ENCODE measurements around the gene RTL9. TPM values are rescaled to one million over a fixed set of nuclear protein-coding genes. Genes with fewer than 3 reads are reported as not detected.
"Not testable (repeated sequence)": the region's sequence is repeated elsewhere in the genome, so short reads cannot be mapped to it uniquely, and the experiment has no call there.

RTL9 gene
- total and polyA plus RNA-seq, 2 of the 13 experiments (the other 11 are each of a cell fraction or from before 2014, with no cell fraction given) = 0.01 to 0.02 TPM

DNA sequence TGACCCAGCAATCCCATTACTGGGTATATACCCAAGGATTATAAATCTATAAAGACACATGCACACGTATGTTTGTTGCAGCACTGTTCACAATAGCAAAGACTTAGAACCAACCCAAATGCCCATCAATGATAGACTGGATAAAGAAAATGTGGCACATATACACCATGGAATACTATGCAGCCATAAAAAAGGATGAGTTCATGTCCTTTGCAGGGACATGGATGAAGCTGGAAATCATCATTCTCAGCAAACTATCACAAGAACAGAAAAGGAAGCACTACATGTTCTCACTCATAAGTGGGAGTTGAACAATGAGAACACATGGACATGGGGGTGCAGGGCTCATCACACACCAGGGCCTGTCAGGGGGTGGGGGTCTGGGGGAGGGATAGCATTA is 25.2 kb upstream of the RTL9 start:
- 0% methylated on average over 1 of the region's 1 CpG for WGBS (ENCODE audit: low lambda C conversion rate)
- not testable (repeated sequence) for FAIRE-seq; BruUV-seq (replicated peaks)

DNA sequence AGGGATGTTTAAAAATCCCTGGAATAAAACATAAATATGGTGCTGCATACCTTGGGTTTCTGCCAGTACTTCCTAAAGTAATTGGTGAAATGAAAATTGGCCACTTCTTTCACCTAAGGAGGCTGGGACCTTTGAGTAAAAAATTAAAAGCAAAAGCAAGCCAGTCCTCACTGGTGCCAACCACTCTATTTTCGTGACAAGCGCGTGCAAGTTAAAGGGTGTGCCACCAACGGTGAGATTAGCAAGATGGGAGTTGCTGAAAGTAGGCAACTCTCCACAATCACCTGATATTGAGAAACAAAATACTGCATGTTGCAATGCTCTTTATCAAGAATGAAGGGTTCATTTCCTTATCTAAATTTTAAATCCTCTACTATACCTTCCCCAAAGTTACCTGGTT is 19.7 kb upstream of the RTL9 start:
- Histone ChIP-seq H3K27me3 (ENCODE audit: control insufficient read depth in 1 of 2, insufficient read depth in 2 of 2, low read length in 2 of 2) (no peaks in the 10 kb centered on the region), H3K4me1 (ENCODE audit: insufficient read depth, low read length) (no peaks in the 10 kb centered on the region), H3K36me3 (replicated peaks in 1 of 2; ENCODE audit: control insufficient read depth in 1 of 2, insufficient read depth in 2 of 2, low read length in 2 of 2) (no peaks in the 10 kb centered on the region), H3K79me2 (ENCODE audit: insufficient read depth, low read length) (no peaks in the 10 kb centered on the region), H3K4me3 (replicated peaks in 1 of 3; ENCODE audit: insufficient read depth in 1 of 3, low read depth in 2 of 3, low read length in 3 of 3) (no peak overlapping the region), H4K20me1 (ENCODE audit: insufficient read depth, low read length) (no peaks in the 10 kb centered on the region), H3K9ac (ENCODE audit: insufficient read depth, low read depth, low read length) (no peak overlapping the region), H3K4me2 (ENCODE audit: low read depth, low read length) (no peak overlapping the region), H3K9me3 (ENCODE audit: low read length) (no peaks in the 10 kb centered on the region), H2AFZ (ENCODE audit: low read length) (no peak overlapping the region), H3K27ac (ENCODE audit: extremely low read length, insufficient read depth, low read length) (no peak overlapping the region)
- no peak for FAIRE-seq
- 68% methylated on average over 4 of the region's 4 CpGs for WGBS (ENCODE audit: low lambda C conversion rate)
- POLR2A ChIA-PET = no interaction called here
- BruUV-seq (replicated peaks) = no TSS peak
- ATAC-seq = no peak
- DNase-seq (ENCODE audit: low spot score) = no peak
- intact Hi-C loops (cut with micrococcal nuclease; ENCODE audit: unreplicated experiment) = no loop called here
- CTCF ChIA-PET (ENCODE audit: low intra/inter-chr PET ratio, low total read pairs) = no interaction called here
- TF ChIP-seq, protein P1, sequence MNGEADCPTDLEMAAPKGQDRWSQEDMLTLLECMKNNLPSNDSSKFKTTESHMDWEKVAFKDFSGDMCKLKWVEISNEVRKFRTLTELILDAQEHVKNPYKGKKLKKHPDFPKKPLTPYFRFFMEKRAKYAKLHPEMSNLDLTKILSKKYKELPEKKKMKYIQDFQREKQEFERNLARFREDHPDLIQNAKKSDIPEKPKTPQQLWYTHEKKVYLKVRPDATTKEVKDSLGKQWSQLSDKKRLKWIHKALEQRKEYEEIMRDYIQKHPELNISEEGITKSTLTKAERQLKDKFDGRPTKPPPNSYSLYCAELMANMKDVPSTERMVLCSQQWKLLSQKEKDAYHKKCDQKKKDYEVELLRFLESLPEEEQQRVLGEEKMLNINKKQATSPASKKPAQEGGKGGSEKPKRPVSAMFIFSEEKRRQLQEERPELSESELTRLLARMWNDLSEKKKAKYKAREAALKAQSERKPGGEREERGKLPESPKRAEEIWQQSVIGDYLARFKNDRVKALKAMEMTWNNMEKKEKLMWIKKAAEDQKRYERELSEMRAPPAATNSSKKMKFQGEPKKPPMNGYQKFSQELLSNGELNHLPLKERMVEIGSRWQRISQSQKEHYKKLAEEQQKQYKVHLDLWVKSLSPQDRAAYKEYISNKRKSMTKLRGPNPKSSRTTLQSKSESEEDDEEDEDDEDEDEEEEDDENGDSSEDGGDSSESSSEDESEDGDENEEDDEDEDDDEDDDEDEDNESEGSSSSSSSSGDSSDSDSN (CRISPR knock-in tag; IDR thresholded peaks at IDR 0.05) = no peak
- no peak for TF ChIP-seq ZNF766 (CRISPR knock-in tag; IDR thresholded peaks at IDR 0.05; ENCODE audit: borderline replicate concordance)
- TF ChIP-seq ZNF460 (CRISPR knock-in tag; IDR thresholded peaks at IDR 0.05; ENCODE audit: borderline replicate concordance) = no peak
- TF ChIP-seq ASH2L (IDR thresholded peaks at IDR 0.05; ENCODE audit: insufficient read length, low read depth, low read length) = no peak
- TF ChIP-seq RAD51 (IDR thresholded peaks at IDR 0.05; ENCODE audit: borderline replicate concordance) = no peak
- in situ Hi-C loops (cut with HindIII; ENCODE audit: extremely low pct_ligation_motif_present, low pct_unique_long_range_greater_than_20kb) = no loop called here

More for the DNA sequence above, 25.2 kb upstream of the RTL9 start:
- H2AFZ ChIP-seq (ENCODE audit: low read length); H3K27me3 ChIP-seq (ENCODE audit: control insufficient read depth in 1 of 2, insufficient read depth in 2 of 2, low read length in 2 of 2); H4K20me1 ChIP-seq (ENCODE audit: insufficient read depth, low read length); intact Hi-C loops (cut with micrococcal nuclease; ENCODE audit: unreplicated experiment); in situ Hi-C loops (cut with HindIII; ENCODE audit: extremely low pct_ligation_motif_present, low pct_unique_long_range_greater_than_20kb); DNase-seq (ENCODE audit: low spot score); CTCF ChIA-PET (ENCODE audit: low intra/inter-chr PET ratio, low total read pairs); H3K36me3 ChIP-seq (replicated peaks in 1 of 2; ENCODE audit: control insufficient read depth in 1 of 2, insufficient read depth in 2 of 2, low read length in 2 of 2); H3K4me3 ChIP-seq (replicated peaks in 1 of 3; ENCODE audit: insufficient read depth in 1 of 3, low read depth in 2 of 3, low read length in 3 of 3); H3K4me2 ChIP-seq (ENCODE audit: low read depth, low read length); ATAC-seq; H3K27ac ChIP-seq (ENCODE audit: extremely low read length, insufficient read depth, low read length); H3K9me3 ChIP-seq (ENCODE audit: low read length); H3K79me2 ChIP-seq (ENCODE audit: insufficient read depth, low read length); POLR2A ChIA-PET; H3K4me1 ChIP-seq (ENCODE audit: insufficient read depth, low read length); H3K9ac ChIP-seq (ENCODE audit: insufficient read depth, low read depth, low read length): not testable (repeated sequence)

All from HepG2 (cell line).